Loucy (cell line): ENCODE measurements around the gene NFATC1.
A peak's percentile ranks its signal among the peaks of the same experiment; 100 is the strongest.

ENCODE experiments used
- H2AFZ ChIP-seq: fragments of 200-600 bp; sonication (generic); 2 replicates; pipeline ENCODE4 v1.6.0; 2016; ENCODE audit warnings: antibody characterized with exemption, mild to moderate bottlenecking, low read length, moderate library complexity
- H3F3A ChIP-seq: fragments of 200-600 bp; 2 replicates; pipeline ENCODE4 v1.6.0; 2016; ENCODE audit warnings: antibody characterized with exemption, low read depth, mild to moderate bottlenecking
- H3K27me3 ChIP-seq: fragments of 200-600 bp; sonication (generic); 2 replicates; pipeline ENCODE4 v1.6.1; 2014; ENCODE audit warnings: low read length, mild to moderate bottlenecking; ENCODE audit not compliant: insufficient read depth, poor library complexity, severe bottlenecking
- H3K36me3 ChIP-seq: fragments of 200-600 bp; sonication (generic); 2 replicates; pipeline ENCODE4 v1.6.1; 2016; ENCODE audit warnings: low read length; ENCODE audit not compliant: insufficient read depth
- H3K4me1 ChIP-seq: fragments of 200-600 bp; sonication (generic); 2 replicates; pipeline ENCODE4 v1.5.1; 2014; ENCODE audit warnings: low read length, mild to moderate bottlenecking; ENCODE audit not compliant: insufficient read depth, poor library complexity, severe bottlenecking
- H3K4me2 ChIP-seq: fragments of 200-600 bp; sonication (generic); 2 replicates; pipeline ENCODE4 v1.6.0; 2014; ENCODE audit warnings: antibody characterized with exemption, low read length, low read depth, mild to moderate bottlenecking; ENCODE audit not compliant: poor library complexity, severe bottlenecking
- H3K4me3 ChIP-seq: fragments of 200-600 bp; sonication (generic); 2 replicates; pipeline ENCODE4 v1.5.1; 2014; ENCODE audit warnings: low read length, mild to moderate bottlenecking, mixed read lengths; ENCODE audit not compliant: poor library complexity, severe bottlenecking
- H3K79me2 ChIP-seq: fragments of 200-600 bp; sonication (generic); 2 replicates; pipeline ENCODE4 v1.6.1; 2014; ENCODE audit warnings: low read length; ENCODE audit not compliant: insufficient read depth
- H3K9ac ChIP-seq: fragments of 200-600 bp; sonication (generic); 2 replicates; pipeline ENCODE4 v1.6.0; 2014; ENCODE audit warnings: mild to moderate bottlenecking, low read depth, low read length, moderate library complexity; ENCODE audit not compliant: poor library complexity, severe bottlenecking
- H3K9me2 ChIP-seq: fragments of 200-600 bp; sonication (generic); replicated peaks from 2 replicates; pipeline ENCODE4 v1.6.1; 2016; ENCODE audit warnings: low read depth, low read length, mixed read lengths
- H3K9me3 ChIP-seq: fragments of 200-600 bp; sonication (generic); 2 replicates; pipeline ENCODE4 v1.6.1; 2014; ENCODE audit warnings: mild to moderate bottlenecking, antibody characterized with exemption, low read length, low read depth; ENCODE audit not compliant: insufficient read depth
- H4K20me1 ChIP-seq: fragments of 200-600 bp; sonication (generic); 2 replicates; pipeline ENCODE4 v1.6.0; 2014; ENCODE audit warnings: antibody characterized with exemption, low read length, mild to moderate bottlenecking; ENCODE audit not compliant: insufficient read depth, poor library complexity, severe bottlenecking
- CTCF ChIP-seq: fragments of 200-600 bp; sonication (generic); conservative IDR thresholded peaks from 2 replicates; pipeline ENCODE4 v1.5.1; 2014; ENCODE audit warnings: mild to moderate bottlenecking, antibody characterized with exemption, low read length
- EZH2phosphoT487 ChIP-seq: fragments of 200-600 bp; IDR thresholded peaks from 2 replicates; pipeline ENCODE4 v1.6.1; 2018; ENCODE audit warnings: antibody characterized with exemption, mild to moderate bottlenecking, moderate library complexity, borderline replicate concordance

The NFATC1 gene

GRCh38 chr18:79525556-79526467, 130.1 kb downstream of the NFATC1 start:
- Histone ChIP-seq H3K9ac (no peak overlapping the region), H3K9me2 (no peaks in the 10 kb centered on the region), H3K4me3 (no peak overlapping the region), H2AFZ (no peak overlapping the region), H3K9me3 (no peaks in the 10 kb centered on the region), H4K20me1 (no peaks in the 10 kb centered on the region), H3K27me3 (no peaks in the 10 kb centered on the region), H3K79me2 (no peaks in the 10 kb centered on the region), H3K4me2 (no peak overlapping the region), H3F3A (peaks cover 8% of the 10 kb centered on the region; the same call in 1 of the 2 replicates), H3K36me3 (peaks cover 6% of the 10 kb centered on the region; the same call in 1 of the 2 replicates), H3K4me1 (peaks cover 41% of the 10 kb centered on the region)
- TF ChIP-seq EZH2phosphoT487: no peak
- TF ChIP-seq CTCF: no peak

GRCh38 chr18:79526468-79527460, 131.0 kb downstream of the NFATC1 start:
- Histone ChIP-seq H3K27me3 (no peaks in the 10 kb centered on the region), H3K36me3 (peaks cover 6% of the 10 kb centered on the region; the same call in 1 of the 2 replicates), H3K4me1 (peaks cover 41% of the 10 kb centered on the region), H2AFZ (no peak overlapping the region), H3F3A (peaks cover 8% of the 10 kb centered on the region; the same call in 1 of the 2 replicates), H3K9me3 (no peaks in the 10 kb centered on the region), H3K9me2 (no peaks in the 10 kb centered on the region), H3K79me2 (no peaks in the 10 kb centered on the region), H3K4me3 (no peak overlapping the region), H3K9ac (no peak overlapping the region), H3K4me2 (no peak overlapping the region), H4K20me1 (no peaks in the 10 kb centered on the region)
- TF ChIP-seq CTCF (no peak), EZH2phosphoT487 (no peak)

GRCh38 chr18:79527656-79528315, 132.1 kb downstream of the NFATC1 start:
- no peak overlapping the region for H3K4me2 ChIP-seq
- H3K79me2 ChIP-seq: no peaks in the 10 kb centered on the region
- peaks cover 6% of the 10 kb centered on the region; the same call in 1 of the 2 replicates for H3K36me3 ChIP-seq
- no peak overlapping the region for H3K4me3 ChIP-seq
- TF ChIP-seq EZH2phosphoT487 (no peak), CTCF (peak; percentile 25; the same call in 1 of the 2 replicates)
- no peaks in the 10 kb centered on the region for H4K20me1 ChIP-seq
- H3K27me3 ChIP-seq: no peaks in the 10 kb centered on the region
- H3K4me1 ChIP-seq: peaks cover 31% of the 10 kb centered on the region
- no peaks in the 10 kb centered on the region for H3K9me2 ChIP-seq
- no peak overlapping the region for H3K9ac ChIP-seq
- H3F3A ChIP-seq: peaks cover 8% of the 10 kb centered on the region; the same call in 1 of the 2 replicates
- H2AFZ ChIP-seq: no peak overlapping the region
- no peaks in the 10 kb centered on the region for H3K9me3 ChIP-seq
